ENCODE measurements around the gene RMDN2. TPM values are rescaled to one million over a fixed set of nuclear protein-coding genes. Genes with fewer than 3 reads are reported as not detected.

The RMDN2 gene
- polyA plus RNA-seq, 4 donors = 10.8 to 14.6 (median 12.8) TPM

- DNase-seq (ENCODE audit: low read depth in 4 of 4, low spot score in 2 of 4) = no peak
Measured at GRCh38 chr2:37896319-37896718, 28.8 kb upstream of the RMDN2 start.

- no peak for DNase-seq (ENCODE audit: low read depth in 4 of 4, low spot score in 2 of 4)
Measured at GRCh38 chr2:37897511-37897910, 27.6 kb upstream of the RMDN2 start.

GRCh38 chr2:37898448-37898847, 26.6 kb upstream of the RMDN2 start:
- no peak for DNase-seq (ENCODE audit: low read depth in 4 of 4, low spot score in 2 of 4)

- DNase-seq (ENCODE audit: low read depth in 4 of 4, low spot score in 2 of 4) = no peak
Measured at GRCh38 chr2:37902991-37903390, 22.1 kb upstream of the RMDN2 start.

- no peak for DNase-seq (ENCODE audit: low read depth in 4 of 4, low spot score in 2 of 4)
Measured at GRCh38 chr2:37904425-37904824, 20.7 kb upstream of the RMDN2 start.

- DNase-seq (ENCODE audit: low read depth in 4 of 4, low spot score in 2 of 4) = no peak
Measured at GRCh38 chr2:37904993-37905392, 20.1 kb upstream of the RMDN2 start.

GRCh38 chr2:37906131-37906530, 19.0 kb upstream of the RMDN2 start:
- no peak for DNase-seq (ENCODE audit: low read depth in 4 of 4, low spot score in 2 of 4)

- no peak for DNase-seq (ENCODE audit: low read depth in 4 of 4, low spot score in 2 of 4)
Measured at GRCh38 chr2:37907501-37908225, 17.4 kb upstream of the RMDN2 start.

GRCh38 chr2:37911296-37911873, 13.7 kb upstream of the RMDN2 start:
- no peak for DNase-seq (ENCODE audit: low read depth in 4 of 4, low spot score in 2 of 4)

GRCh38 chr2:37912056-37912455, 13.0 kb upstream of the RMDN2 start:
- no peak for DNase-seq (ENCODE audit: low read depth in 4 of 4, low spot score in 2 of 4)

GRCh38 chr2:37912616-37913015, 12.5 kb upstream of the RMDN2 start:
- no peak for DNase-seq (ENCODE audit: low read depth in 4 of 4, low spot score in 2 of 4)

GRCh38 chr2:37914340-37914739, 10.7 kb upstream of the RMDN2 start:
- DNase-seq (ENCODE audit: low read depth in 4 of 4, low spot score in 2 of 4) = no peak

GRCh38 chr2:37915773-37916172, 9.3 kb upstream of the RMDN2 start:
- DNase-seq (ENCODE audit: low read depth in 4 of 4, low spot score in 2 of 4) = no peak

- no peak for DNase-seq (ENCODE audit: low read depth in 4 of 4, low spot score in 2 of 4)
Measured at GRCh38 chr2:37916512-37917082, 8.5 kb upstream of the RMDN2 start.

GRCh38 chr2:37917281-37918228, 7.5 kb upstream of the RMDN2 start:
- DNase-seq (ENCODE audit: low read depth in 4 of 4, low spot score in 2 of 4) = no peak

GRCh38 chr2:37918742-37919186, 6.3 kb upstream of the RMDN2 start:
- DNase-seq (ENCODE audit: low read depth in 4 of 4, low spot score in 2 of 4) = no peak

GRCh38 chr2:37919631-37920032, 5.5 kb upstream of the RMDN2 start:
- DNase-seq (ENCODE audit: low read depth in 4 of 4, low spot score in 2 of 4) = no peak

GRCh38 chr2:37920570-37920969, 4.5 kb upstream of the RMDN2 start:
- no peak for DNase-seq (ENCODE audit: low read depth in 4 of 4, low spot score in 2 of 4)

- no peak for DNase-seq (ENCODE audit: low read depth in 4 of 4, low spot score in 2 of 4)
Measured at GRCh38 chr2:37921781-37922180, 3.3 kb upstream of the RMDN2 start.

- DNase-seq (ENCODE audit: low read depth in 4 of 4, low spot score in 2 of 4) = no peak
Measured at GRCh38 chr2:37923308-37924055, 1.6 kb upstream of the RMDN2 start.

All from left renal cortex interstitium (tissue), 4 donors.